GM12878 (cell line): ENCODE data around the gene MICAL3. TPM values are rescaled to one million over a fixed set of nuclear protein-coding genes. Genes with fewer than 3 reads are reported as not detected.

ENCODE experiments used
- ATAC-seq: fragments of 200-7000 bp; cut with Tn5 transposase; 3 replicates; pipeline ENCODE4 v1.9.1; 2020; ENCODE audit warnings: mild to moderate bottlenecking, moderate library complexity
- BruUV-seq: library from RNA; stranded (reverse); fragments of 400-500 nt; replicated peaks from 2 replicates; lab custom pipeline; 2021; lab: Mats Ljungman, UMichigan
- CTCF ChIA-PET: fragments of 300-600 bp; sonication (Branson Sonifier 250); formaldehyde crosslinking; extraction: SDS; loops from one replicate; lab custom pipeline; 2021; ENCODE audit warnings: inconsistent platforms; lab: Yijun Ruan, JAX
- POLR2A ChIA-PET: fragments of 350-600 bp; formaldehyde crosslinking; extraction: SDS; loops from one replicate; lab custom pipeline; 2021; ENCODE audit warnings: inconsistent platforms; lab: Charles Lee
- RAD21 ChIA-PET: fragments of 300-600 bp; sonication (Branson Sonifier 250); formaldehyde crosslinking; loops from one replicate; lab custom pipeline; 2023; ENCODE audit warnings: antibody characterized with exemption; ENCODE audit not compliant: unreplicated experiment; lab: Charles Lee
- SMC1A ChIA-PET: fragments of 300-600 bp; sonication (Branson Sonifier 250); formaldehyde crosslinking; loops from one replicate; lab custom pipeline; 2023; ENCODE audit not compliant: unreplicated experiment, uncharacterized antibody; lab: Charles Lee
- DNase-seq: peaks from one replicate; pipeline ENCODE4 v3.0.0-alpha.2; 2011; ENCODE audit warnings: low read depth, low spot score
- FAIRE-seq: peaks from 3 replicates; lab custom pipeline; 2011; peaks lifted over from hg19 to GRCh38; lab: Jason Lieb, UNC
- H2AFZ ChIP-seq: 2 replicates; pipeline ENCODE4 v1.6.0; 2011; ENCODE audit warnings: low read depth, low read length, control low read depth; ENCODE audit not compliant: control insufficient read depth
- H3K27ac ChIP-seq: 2 replicates; pipeline ENCODE4 v1.5.1; 2011; ENCODE audit warnings: control low read depth; ENCODE audit not compliant: control insufficient read depth, insufficient read depth
- H3K27me3 ChIP-seq, 2 experiments: replicated peaks in 1 of 2; 2 replicates each; pipeline versions ENCODE4 v1.6.0 to v1.6.1; 2011; ENCODE audit warnings: low read length in 1 of 2; ENCODE audit not compliant: control insufficient read depth in 2 of 2, insufficient read depth in 2 of 2
- H3K36me3 ChIP-seq, 2 experiments: 2 replicates each; pipeline ENCODE4 v1.5.1; 2011; ENCODE audit warnings: low read length in 1 of 2; ENCODE audit not compliant: control insufficient read depth in 2 of 2, insufficient read depth in 2 of 2
- H3K4me1 ChIP-seq: 2 replicates; pipeline ENCODE4 v1.6.1; 2011; ENCODE audit warnings: mild to moderate bottlenecking, low read length, moderate library complexity, mixed read lengths; ENCODE audit not compliant: control insufficient read depth, insufficient read depth
- H3K4me2 ChIP-seq: 2 replicates; pipeline ENCODE4 v1.6.0; 2011; ENCODE audit warnings: control low read depth; ENCODE audit not compliant: control insufficient read depth, insufficient read depth
- H3K4me3 ChIP-seq: fragments of 200-600 bp; sonication (generic); 2 replicates; pipeline ENCODE4 v1.5.1; 2016
- H3K79me2 ChIP-seq: 2 replicates; pipeline ENCODE4 v1.6.0; 2011; ENCODE audit warnings: low read length; ENCODE audit not compliant: control insufficient read depth, insufficient read depth
- H3K9ac ChIP-seq: 2 replicates; pipeline ENCODE4 v1.8.0; 2011; ENCODE audit warnings: low read length, control low read depth, mixed read lengths; ENCODE audit not compliant: control insufficient read depth, insufficient read depth
- H3K9me3 ChIP-seq: replicated peaks from 3 replicates; pipeline ENCODE4 v1.5.1; 2011; ENCODE audit warnings: mild to moderate bottlenecking, low read length; ENCODE audit not compliant: control insufficient read depth, insufficient read depth
- H4K20me1 ChIP-seq: 2 replicates; pipeline ENCODE4 v1.6.0; 2011; ENCODE audit not compliant: control insufficient read depth, insufficient read depth
- ATF3 ChIP-seq: IDR thresholded peaks from 2 replicates; pipeline ENCODE4 v1.6.1; 2011; ENCODE audit warnings: low read depth, mild to moderate bottlenecking, low read length, moderate library complexity, borderline replicate concordance; ENCODE audit errors: extremely low read depth
- ATF7 ChIP-seq: fragments of 450-650 bp; IDR thresholded peaks from 2 replicates; pipeline ENCODE4 v1.6.1; 2016; ENCODE audit warnings: low read depth, mild to moderate bottlenecking
- BHLHE40 ChIP-seq, 2 experiments: fragments of 450-650 bp in 1 of 2; IDR thresholded peaks; 2 replicates each; pipeline ENCODE4 v1.6.1; 2011 to 2017; ENCODE audit warnings: low read depth in 2 of 2, borderline replicate concordance in 1 of 2, improper control_type of control experiment in 1 of 2, low read length in 1 of 2, mild to moderate bottlenecking in 1 of 2
- EP300 ChIP-seq, 2 experiments: fragments of 150-350 bp in 1 of 2; IDR thresholded peaks; 2 replicates each; pipeline ENCODE4 v1.6.1; 2011 to 2012; ENCODE audit warnings: low read depth in 2 of 2, low read length in 2 of 2, borderline replicate concordance in 1 of 2, improper control_type of control experiment in 1 of 2, inconsistent platforms in 1 of 2; ENCODE audit not compliant: control insufficient read depth in 1 of 2
- EZH2 ChIP-seq: IDR thresholded peaks from 2 replicates; pipeline ENCODE4 v1.6.1; 2012; ENCODE audit warnings: low read depth, mild to moderate bottlenecking, control low read depth, inconsistent platforms, low read length, borderline replicate concordance; ENCODE audit not compliant: control insufficient read depth
- GABPA ChIP-seq: IDR thresholded peaks from 2 replicates; pipeline ENCODE4 v1.6.1; 2014; ENCODE audit warnings: antibody characterized with exemption, low read depth, mild to moderate bottlenecking, inconsistent platforms
- HDGF ChIP-seq: fragments of 450-650 bp; IDR thresholded peaks from 2 replicates; pipeline ENCODE4 v1.6.1; 2016; ENCODE audit warnings: antibody characterized with exemption
- JUND ChIP-seq: IDR thresholded peaks from 2 replicates; pipeline ENCODE4 v1.6.1; 2012; ENCODE audit warnings: low read depth, mild to moderate bottlenecking, low read length, improper control_type of control experiment, moderate library complexity
- NFIC ChIP-seq: IDR thresholded peaks from 2 replicates; pipeline ENCODE4 v1.6.1; 2012; ENCODE audit warnings: low read depth, mild to moderate bottlenecking, inconsistent platforms, low read length, moderate library complexity
- RFX5 ChIP-seq: IDR thresholded peaks from 2 replicates; pipeline ENCODE4 v1.6.1; 2011; ENCODE audit warnings: low read depth, low read length, improper control_type of control experiment
- SMAD5 ChIP-seq: IDR thresholded peaks from 2 replicates; pipeline ENCODE4 v1.6.1; 2016; ENCODE audit warnings: antibody characterized with exemption, low read depth
- ZNF24 ChIP-seq: fragments of 450-650 bp; IDR thresholded peaks from 2 replicates; pipeline ENCODE4 v1.6.1; 2017; ENCODE audit warnings: antibody characterized with exemption, mild to moderate bottlenecking
- WGBS: methylation state at CpG from one replicate; pipeline ENCODE4 v1.1.6; 2016; ENCODE audit warnings: low lambda C conversion rate; ENCODE audit not compliant: insufficient replicate concordance, insufficient coverage; ENCODE audit errors: missing lambda C conversion rate; 5-methylcytosine and 5-hydroxymethylcytosine counted together
- in situ Hi-C: fragments of 300-500 bp; cut with MboI; formaldehyde crosslinking; loops from 9 replicates; pipeline ENCODE4 v1.14.3; 2018; ENCODE audit warnings: mixed read lengths
- intact Hi-C: fragments of 100-400 bp; cut with micrococcal nuclease; formaldehyde crosslinking; loops from one replicate; pipeline ENCODE4 v1.14.2; 2022; ENCODE audit not compliant: unreplicated experiment
- polyA plus RNA-seq, 11 experiments: library from polyadenylated mRNA; depleted of rRNA in 4 of 11; unstranded in 6 of 11; stranded (reverse) in 5 of 11; fragments of >200 nt; fragmentation: Nextera tagmentation in 4 of 11; fragmentation: Illumina TruSeq in 1 of 11; extraction: Ambion mirVana in 4 of 11; extraction: Trizol in 1 of 11; gene quantifications; 1 replicate in 1 of 11; 2 replicates in 10 of 11; pipeline versions ENCODE4 v1.2.1 to v1.2.3, GENCODE V29; 2011 to 2016; ENCODE audit warnings: inconsistent platforms in 2 of 11, missing spikeins in 2 of 11, low read depth in 1 of 11
- total RNA-seq, 4 experiments: library from RNA; depleted of rRNA in 3 of 4; stranded (reverse); fragments of >200 nt in 3 of 4; fragmentation: Illumina TruSeq in 1 of 4; extraction: Trizol in 1 of 4; gene quantifications; 2 replicates each; pipeline versions ENCODE4 v1.2.1 to v1.2.3, GENCODE V29; 2013 to 2021
- TF ChIP-seq, protein P1 (sequence below): IDR thresholded peaks from 2 replicates; pipeline ENCODE4 v1.6.1; 2012; ENCODE audit warnings: low read depth, low read length, improper control_type of control experiment
- TF ChIP-seq, protein P2 (sequence below): IDR thresholded peaks from 2 replicates; pipeline ENCODE4 v1.6.1; 2012; ENCODE audit warnings: low read depth, low read length, improper control_type of control experiment
- TF ChIP-seq, protein P3 (sequence below): fragments of 450-650 bp; IDR thresholded peaks from 2 replicates; pipeline ENCODE4 v1.6.1; 2016; ENCODE audit warnings: mild to moderate bottlenecking
- TF ChIP-seq, protein P4 (sequence below): fragments of 450-650 bp; formaldehyde crosslinking; IDR thresholded peaks from 2 replicates; pipeline ENCODE4 v1.4.0; 2022; ENCODE audit warnings: mild to moderate bottlenecking, moderate library complexity

The MICAL3 gene
- total and polyA plus RNA-seq, 10 of the 15 experiments (the other 5 are each of a cell fraction or from before 2014, with no cell fraction given), result 2.6 to 92.2 (median 24.0) TPM

- RAD21 ChIA-PET, result no interaction called here
- Histone ChIP-seq H3K4me2 (no peak overlapping the region), H3K27me3 (no peaks in the 10 kb centered on the region), H4K20me1 (no peaks in the 10 kb centered on the region), H3K4me3 (no peak overlapping the region), H3K4me1 (peaks cover 5% of the 10 kb centered on the region; the same call in 1 of the 2 replicates), H3K79me2 (no peaks in the 10 kb centered on the region)
- ATAC-seq, result no peak
- SMC1A ChIA-PET, result interaction anchor here (0.7 to 1.5 kb wide), 2 partner anchors 25 to 67 kb away, joined by 4 read pairs; no protein-coding TSS in a partner anchor
- intact Hi-C loops, result no loop called here
- CTCF ChIA-PET, result no interaction called here
- TF ChIP-seq, protein P1, sequence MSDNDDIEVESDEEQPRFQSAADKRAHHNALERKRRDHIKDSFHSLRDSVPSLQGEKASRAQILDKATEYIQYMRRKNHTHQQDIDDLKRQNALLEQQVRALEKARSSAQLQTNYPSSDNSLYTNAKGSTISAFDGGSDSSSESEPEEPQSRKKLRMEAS, result no peak
- no peak for TF ChIP-seq ATF7
- no peak for TF ChIP-seq GABPA
- TF ChIP-seq RFX5, result no peak
- TF ChIP-seq ATF3, result no peak
- TF ChIP-seq, protein P2, sequence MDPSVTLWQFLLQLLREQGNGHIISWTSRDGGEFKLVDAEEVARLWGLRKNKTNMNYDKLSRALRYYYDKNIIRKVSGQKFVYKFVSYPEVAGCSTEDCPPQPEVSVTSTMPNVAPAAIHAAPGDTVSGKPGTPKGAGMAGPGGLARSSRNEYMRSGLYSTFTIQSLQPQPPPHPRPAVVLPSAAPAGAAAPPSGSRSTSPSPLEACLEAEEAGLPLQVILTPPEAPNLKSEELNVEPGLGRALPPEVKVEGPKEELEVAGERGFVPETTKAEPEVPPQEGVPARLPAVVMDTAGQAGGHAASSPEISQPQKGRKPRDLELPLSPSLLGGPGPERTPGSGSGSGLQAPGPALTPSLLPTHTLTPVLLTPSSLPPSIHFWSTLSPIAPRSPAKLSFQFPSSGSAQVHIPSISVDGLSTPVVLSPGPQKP, result no peak
- no peak for TF ChIP-seq HDGF
- TF ChIP-seq, protein P3, sequence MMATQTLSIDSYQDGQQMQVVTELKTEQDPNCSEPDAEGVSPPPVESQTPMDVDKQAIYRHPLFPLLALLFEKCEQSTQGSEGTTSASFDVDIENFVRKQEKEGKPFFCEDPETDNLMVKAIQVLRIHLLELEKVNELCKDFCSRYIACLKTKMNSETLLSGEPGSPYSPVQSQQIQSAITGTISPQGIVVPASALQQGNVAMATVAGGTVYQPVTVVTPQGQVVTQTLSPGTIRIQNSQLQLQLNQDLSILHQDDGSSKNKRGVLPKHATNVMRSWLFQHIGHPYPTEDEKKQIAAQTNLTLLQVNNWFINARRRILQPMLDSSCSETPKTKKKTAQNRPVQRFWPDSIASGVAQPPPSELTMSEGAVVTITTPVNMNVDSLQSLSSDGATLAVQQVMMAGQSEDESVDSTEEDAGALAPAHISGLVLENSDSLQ, result no peak
- TF ChIP-seq BHLHE40 (IDR thresholded peaks at IDR 0.05; ENCODE audit: borderline replicate concordance in 1 of 2, low read depth in 2 of 2, low read length in 1 of 2), result no peak
- TF ChIP-seq EP300 (IDR thresholded peaks at IDR 0.05; ENCODE audit: borderline replicate concordance in 1 of 2, control insufficient read depth in 1 of 2, low read depth in 2 of 2, low read length in 2 of 2), result no peak
- TF ChIP-seq JUND, result no peak
- no peak for TF ChIP-seq EZH2
- TF ChIP-seq ZNF24, result no peak
- TF ChIP-seq SMAD5, result no peak
- TF ChIP-seq NFIC, result no peak
- TF ChIP-seq, protein P4, sequence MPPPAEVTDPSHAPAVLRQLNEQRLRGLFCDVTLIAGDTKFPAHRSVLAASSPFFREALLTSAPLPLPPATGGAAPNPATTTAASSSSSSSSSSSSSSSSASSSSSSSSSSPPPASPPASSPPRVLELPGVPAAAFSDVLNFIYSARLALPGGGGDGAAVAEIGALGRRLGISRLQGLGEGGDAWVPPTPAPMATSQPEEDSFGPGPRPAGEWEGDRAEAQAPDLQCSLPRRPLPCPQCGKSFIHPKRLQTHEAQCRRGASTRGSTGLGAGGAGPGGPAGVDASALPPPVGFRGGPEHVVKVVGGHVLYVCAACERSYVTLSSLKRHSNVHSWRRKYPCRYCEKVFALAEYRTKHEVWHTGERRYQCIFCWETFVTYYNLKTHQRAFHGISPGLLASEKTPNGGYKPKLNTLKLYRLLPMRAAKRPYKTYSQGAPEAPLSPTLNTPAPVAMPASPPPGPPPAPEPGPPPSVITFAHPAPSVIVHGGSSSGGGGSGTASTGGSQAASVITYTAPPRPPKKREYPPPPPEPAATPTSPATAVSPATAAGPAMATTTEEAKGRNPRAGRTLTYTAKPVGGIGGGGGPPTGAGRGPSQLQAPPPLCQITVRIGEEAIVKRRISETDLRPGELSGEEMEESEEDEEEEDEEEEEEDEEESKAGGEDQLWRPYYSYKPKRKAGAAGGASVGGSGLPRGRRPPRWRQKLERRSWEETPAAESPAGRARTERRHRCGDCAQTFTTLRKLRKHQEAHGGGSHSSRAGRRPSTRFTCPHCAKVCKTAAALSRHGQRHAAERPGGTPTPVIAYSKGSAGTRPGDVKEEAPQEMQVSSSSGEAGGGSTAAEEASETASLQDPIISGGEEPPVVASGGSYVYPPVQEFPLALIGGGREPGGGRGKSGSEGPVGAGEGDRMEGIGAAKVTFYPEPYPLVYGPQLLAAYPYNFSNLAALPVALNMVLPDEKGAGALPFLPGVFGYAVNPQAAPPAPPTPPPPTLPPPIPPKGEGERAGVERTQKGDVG (CRISPR knock-in tag), result no peak
- TF ChIP-seq, all 136 proteins: peak for 0
- 62% methylated on average over 6 of the region's 6 CpGs for WGBS
- POLR2A ChIA-PET, result no interaction called here
- Histone ChIP-seq H3K9ac (no peak overlapping the region), H2AFZ (no peak overlapping the region), H3K27ac (no peak overlapping the region), H3K9me3 (no peaks in the 10 kb centered on the region), H3K36me3 (no peaks in the 10 kb centered on the region)
- in situ Hi-C loops, result no loop called here
- DNase-seq, result no peak
- FAIRE-seq, result no peak
- no TSS peak for BruUV-seq
These were observed 8.2 kb upstream of the MICAL3 start for GRCh38 chr22:18032455-18033101.
